ENCODE results near the gene ARMC6. TPM values are rescaled to one million over a fixed set of nuclear protein-coding genes. Genes with fewer than 3 reads are reported as not detected.

ARMC6 gene
- total and polyA plus RNA-seq, 2 experiments from 2014 or later: 23.9 to 45.0 TPM

DNA sequence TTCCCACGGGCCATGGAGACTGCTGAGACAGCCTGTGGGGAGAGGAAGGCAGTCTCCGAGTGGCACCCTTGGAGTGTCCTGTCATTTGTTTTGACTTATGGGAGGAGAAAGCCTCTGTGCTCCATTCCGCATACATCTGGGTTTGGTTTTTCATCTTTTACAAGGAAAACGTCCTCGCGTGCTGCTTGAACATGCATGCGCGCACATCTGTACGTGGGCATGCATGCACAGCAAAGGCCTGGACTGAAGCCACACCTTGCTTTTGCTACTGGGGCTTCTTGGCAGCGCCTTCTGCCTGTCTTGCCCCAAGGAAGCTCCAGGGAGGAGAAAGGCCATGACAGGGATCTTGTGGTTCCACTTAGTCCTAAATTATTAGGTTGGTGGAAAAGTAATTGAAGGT is 44.1 kb upstream of the ARMC6 start:
- no peaks in the 10 kb centered on the region for H3K27me3 ChIP-seq (replicated peaks; ENCODE audit: insufficient read depth)
- TF ChIP-seq EZH2phosphoT487 (IDR thresholded peaks at IDR 0.05; ENCODE audit: insufficient read depth, low read depth) (no peak), EZH2 (IDR thresholded peaks at IDR 0.05; ENCODE audit: insufficient read depth, poor library complexity, severe bottlenecking) (no peak)
- H3K36me3 ChIP-seq (ENCODE audit: low read depth): peaks cover 9% of the 10 kb centered on the region; the same call in 1 of the 2 replicates
- H3F3A ChIP-seq (ENCODE audit: insufficient read depth): no peaks in the 10 kb centered on the region
- WGBS, 2 experiments (ENCODE audit: low coverage in 1 of 2, low lambda C conversion rate in 2 of 2, missing lambda C conversion rate in 2 of 2): 29 to 30% methylated on average over 10 of the region's 10 CpGs
- in situ Hi-C loops (cut with MboI): no loop called here
- H2AFZ ChIP-seq: no peak overlapping the region
- no peak overlapping the region for H3K9ac ChIP-seq
- H4K20me1 ChIP-seq (ENCODE audit: insufficient read depth): no peaks in the 10 kb centered on the region
- no peak overlapping the region for H3K4me2 ChIP-seq (ENCODE audit: unreplicated experiment)
- H3K79me2 ChIP-seq (ENCODE audit: insufficient read depth): no peaks in the 10 kb centered on the region
- no peak overlapping the region for H3K27ac ChIP-seq
- no peak for DNase-seq
- no peaks in the 10 kb centered on the region for H3K4me1 ChIP-seq (ENCODE audit: insufficient read depth)
- H3K4me3 ChIP-seq: no peak overlapping the region
- H3K9me3 ChIP-seq (ENCODE audit: low read depth): no peaks in the 10 kb centered on the region
- no peaks in the 10 kb centered on the region for H3K9me2 ChIP-seq (ENCODE audit: insufficient read depth)

DNA sequence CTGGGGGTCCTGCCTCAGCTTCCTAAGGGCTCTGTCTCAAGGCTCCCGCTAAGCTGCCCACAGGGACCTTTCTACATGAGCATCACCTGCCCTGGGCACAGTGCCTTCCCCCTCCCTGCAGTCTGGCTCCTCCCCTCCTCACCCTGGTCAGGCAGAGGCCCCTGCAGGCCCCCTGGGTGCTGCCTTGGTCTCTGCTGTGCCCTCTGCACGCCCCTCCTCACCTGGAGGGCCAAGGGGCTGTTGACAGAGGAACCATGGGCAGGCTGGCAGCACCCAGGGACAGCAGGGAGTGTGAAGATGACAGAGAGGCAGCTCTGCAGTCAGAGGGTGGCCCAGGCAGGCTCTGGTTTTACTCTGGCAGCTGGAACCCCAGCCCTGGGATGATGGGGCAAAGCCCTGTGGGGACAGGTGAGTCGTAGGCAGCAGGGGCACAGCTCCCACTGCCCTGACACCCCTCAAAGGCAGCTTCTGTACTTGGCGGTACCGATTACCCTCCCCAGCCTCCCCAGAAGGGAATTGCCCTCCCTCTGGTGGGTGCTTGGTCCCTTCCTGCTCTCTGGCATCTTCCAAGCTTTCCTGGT is 43.2 kb upstream of the ARMC6 start:
- Histone ChIP-seq H3K4me1 (ENCODE audit: insufficient read depth) (no peaks in the 10 kb centered on the region), H3K27ac (no peak overlapping the region), H3K27me3 (replicated peaks; ENCODE audit: insufficient read depth) (no peaks in the 10 kb centered on the region), H3K4me3 (no peak overlapping the region), H3K36me3 (ENCODE audit: low read depth) (peaks cover 15% of the 10 kb centered on the region; the same call in 1 of the 2 replicates), H3K9me3 (ENCODE audit: low read depth) (no peaks in the 10 kb centered on the region), H3F3A (ENCODE audit: insufficient read depth) (no peaks in the 10 kb centered on the region), H3K9ac (no peak overlapping the region), H3K4me2 (ENCODE audit: unreplicated experiment) (no peak overlapping the region), H3K9me2 (ENCODE audit: insufficient read depth) (no peaks in the 10 kb centered on the region), H2AFZ (no peak overlapping the region), H4K20me1 (ENCODE audit: insufficient read depth) (no peaks in the 10 kb centered on the region), H3K79me2 (ENCODE audit: insufficient read depth) (no peaks in the 10 kb centered on the region)
- in situ Hi-C loops (cut with MboI): no loop called here
- DNase-seq: no peak
- TF ChIP-seq EZH2 (IDR thresholded peaks at IDR 0.05; ENCODE audit: insufficient read depth, poor library complexity, severe bottlenecking) (no peak), EZH2phosphoT487 (IDR thresholded peaks at IDR 0.05; ENCODE audit: insufficient read depth, low read depth) (no peak)
- WGBS, 2 experiments (ENCODE audit: low coverage in 1 of 2, low lambda C conversion rate in 2 of 2, missing lambda C conversion rate in 2 of 2): 81 to 83% methylated on average over 5 of the region's 5 CpGs

DNA sequence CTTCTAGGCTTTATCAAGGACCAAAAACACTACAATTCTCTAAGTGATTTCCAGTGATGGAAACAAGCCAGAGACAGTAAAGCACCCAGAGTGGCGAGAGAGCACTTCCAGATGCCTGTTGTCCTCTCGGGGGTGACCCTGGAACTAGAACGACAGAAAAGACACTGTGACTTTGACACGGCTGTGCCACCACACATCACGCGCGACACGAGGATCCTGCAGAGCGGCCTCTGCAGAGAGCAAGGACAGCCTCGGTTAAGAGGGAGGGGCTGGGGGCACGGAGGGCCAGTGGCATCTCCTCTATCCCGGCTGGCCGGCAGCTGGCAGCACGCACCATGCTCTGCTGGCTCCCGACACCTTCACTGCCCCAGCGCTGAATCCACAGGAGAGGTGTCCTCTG is 42.4 kb upstream of the ARMC6 start:
- DNase-seq: no peak
- Histone ChIP-seq H3K79me2 (ENCODE audit: insufficient read depth) (no peaks in the 10 kb centered on the region), H4K20me1 (ENCODE audit: insufficient read depth) (no peaks in the 10 kb centered on the region), H3K27me3 (replicated peaks; ENCODE audit: insufficient read depth) (no peaks in the 10 kb centered on the region), H3K9me2 (ENCODE audit: insufficient read depth) (no peaks in the 10 kb centered on the region), H3K9ac (no peak overlapping the region), H3K4me2 (ENCODE audit: unreplicated experiment) (no peak overlapping the region), H3K4me1 (ENCODE audit: insufficient read depth) (peaks cover 1% of the 10 kb centered on the region), H3F3A (ENCODE audit: insufficient read depth) (no peaks in the 10 kb centered on the region), H2AFZ (no peak overlapping the region), H3K36me3 (ENCODE audit: low read depth) (peaks cover 15% of the 10 kb centered on the region; the same call in 1 of the 2 replicates), H3K4me3 (no peak overlapping the region), H3K9me3 (ENCODE audit: low read depth) (no peaks in the 10 kb centered on the region), H3K27ac (no peak overlapping the region)
- in situ Hi-C loops (cut with MboI): no loop called here
- TF ChIP-seq EZH2phosphoT487 (IDR thresholded peaks at IDR 0.05; ENCODE audit: insufficient read depth, low read depth) (no peak), EZH2 (IDR thresholded peaks at IDR 0.05; ENCODE audit: insufficient read depth, poor library complexity, severe bottlenecking) (no peak)
- 86% methylated on average over 15 to 16 of the region's 16 CpGs for WGBS, 2 experiments (ENCODE audit: low coverage in 1 of 2, low lambda C conversion rate in 2 of 2, missing lambda C conversion rate in 2 of 2)

DNA sequence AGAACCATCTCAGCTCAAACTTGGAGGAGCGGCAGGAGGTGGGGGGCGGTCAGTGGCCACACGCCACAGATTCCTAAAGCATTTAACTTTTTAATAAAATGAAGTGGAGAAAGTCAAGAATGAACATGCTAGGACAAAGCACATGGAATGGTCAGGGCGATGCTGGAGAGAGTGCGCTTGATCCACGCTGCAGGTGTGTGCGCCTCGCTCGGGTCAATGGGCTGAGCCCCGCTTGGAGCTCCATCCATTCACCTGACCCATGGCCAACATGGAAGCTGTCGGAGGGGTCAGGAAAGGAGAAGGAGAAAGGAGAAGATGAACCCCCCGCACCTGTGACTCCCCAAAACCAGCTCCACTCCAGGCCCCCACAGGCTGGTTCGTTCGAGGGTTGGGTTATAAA is 41.9 kb upstream of the ARMC6 start:
- TF ChIP-seq EZH2phosphoT487 (IDR thresholded peaks at IDR 0.05; ENCODE audit: insufficient read depth, low read depth) (no peak), EZH2 (IDR thresholded peaks at IDR 0.05; ENCODE audit: insufficient read depth, poor library complexity, severe bottlenecking) (no peak)
- Histone ChIP-seq H3K27ac (no peak overlapping the region), H2AFZ (no peak overlapping the region), H3K9ac (no peak overlapping the region), H3F3A (ENCODE audit: insufficient read depth) (peaks cover 3% of the 10 kb centered on the region; the same call in 1 of the 2 replicates), H3K4me2 (ENCODE audit: unreplicated experiment) (no peak overlapping the region), H3K79me2 (ENCODE audit: insufficient read depth) (no peaks in the 10 kb centered on the region), H3K36me3 (ENCODE audit: low read depth) (peaks cover 15% of the 10 kb centered on the region; the same call in 1 of the 2 replicates), H3K9me2 (ENCODE audit: insufficient read depth) (no peaks in the 10 kb centered on the region), H3K4me1 (ENCODE audit: insufficient read depth) (peaks cover 6% of the 10 kb centered on the region), H3K9me3 (ENCODE audit: low read depth) (no peaks in the 10 kb centered on the region), H4K20me1 (ENCODE audit: insufficient read depth) (no peaks in the 10 kb centered on the region), H3K27me3 (replicated peaks; ENCODE audit: insufficient read depth) (no peaks in the 10 kb centered on the region), H3K4me3 (no peak overlapping the region)
- in situ Hi-C loops (cut with MboI): no loop called here
- no peak for DNase-seq
- WGBS, 2 experiments (ENCODE audit: low coverage in 1 of 2, low lambda C conversion rate in 2 of 2, missing lambda C conversion rate in 2 of 2): 93 to 95% methylated on average over 14 of the region's 14 CpGs

Data from GM23248 (cell line).